Loucy (cell line): ENCODE data around the gene C18orf54.
"Not testable (repeated sequence)": the region's sequence is repeated elsewhere in the genome, so short reads cannot be mapped to it uniquely, and the experiment has no call there.

Experiments used
- CTCF ChIP-seq: fragments of 200-600 bp; sonication (generic); conservative IDR thresholded peaks from 2 replicates; pipeline ENCODE4 v1.5.1; 2014; ENCODE audit warnings: mild to moderate bottlenecking, antibody characterized with exemption, low read length
- EZH2phosphoT487 ChIP-seq: fragments of 200-600 bp; IDR thresholded peaks from 2 replicates; pipeline ENCODE4 v1.6.1; 2018; ENCODE audit warnings: antibody characterized with exemption, mild to moderate bottlenecking, moderate library complexity, borderline replicate concordance

- TF ChIP-seq CTCF, EZH2phosphoT487: not testable (repeated sequence)
These were observed 29.2 kb downstream of the C18orf54 start for GRCh38 chr18:54386800-54387495.
